GM12891 (cell line): Measurements from ENCODE around the gene SPCS2.

ENCODE experiments used
- POLR2A ChIP-seq: IDR thresholded peaks from 2 replicates; pipeline ENCODE4 v1.6.1; 2011; ENCODE audit warnings: low read depth, low read length, control low read depth
- POLR2AphosphoS5 ChIP-seq: IDR thresholded peaks from 2 replicates; pipeline ENCODE4 v1.6.1; 2011; ENCODE audit warnings: low read depth, low read length, control low read depth
- POU2F2 ChIP-seq: IDR thresholded peaks from 2 replicates; pipeline ENCODE4 v1.6.1; 2011; ENCODE audit warnings: low read depth, mild to moderate bottlenecking, control low read depth, low read length, moderate library complexity
- SPI1 ChIP-seq: IDR thresholded peaks from 2 replicates; pipeline ENCODE4 v1.6.1; 2011; ENCODE audit warnings: low read depth, low read length, control low read depth
- TAF1 ChIP-seq: IDR thresholded peaks from 2 replicates; pipeline ENCODE4 v1.6.1; 2011; ENCODE audit warnings: low read depth, low read length, control low read depth

- TF ChIP-seq POLR2A (no peak), POU2F2 (no peak), POLR2AphosphoS5 (no peak), TAF1 (no peak), SPI1 (no peak)
Observed at GRCh38 chr11:75025561-75025960, 76.5 kb downstream of the SPCS2 start.
